ENCODE measurements around the gene CCDC28A. TPM values are rescaled to one million over a fixed set of nuclear protein-coding genes. Genes with fewer than 3 reads are reported as not detected.

CCDC28A gene
- total RNA-seq, 4 donors from 2014 or later = 4.6 to 8.4 (median 5.6) TPM

GRCh38 chr6:138837246-138837645 is 63.7 kb downstream of the CCDC28A start:
- ATAC-seq (no peak), DNase-seq (no peak)
- in situ Hi-C loops (cut with MboI; ENCODE audit: low sequenced_read_pairs in 4 of 4) (no loop called here), intact Hi-C loops (cut with DNase I; ENCODE audit: low total_unique reads) (no loop called here)
- H3K4me3 ChIP-seq = no peak overlapping the region
- TF ChIP-seq CTCF (IDR thresholded peaks at IDR 0.05 in 4 of 5, conservative IDR thresholded peaks at IDR 0.05 in 1 of 5) (no peak), POLR2A (IDR thresholded peaks at IDR 0.05) (no peak)
- H3K9me3 ChIP-seq = no peaks in the 10 kb centered on the region
- no peaks in the 10 kb centered on the region for H3K27me3 ChIP-seq
- no peaks in the 10 kb centered on the region for H3K4me1 ChIP-seq
- no peaks in the 10 kb centered on the region for H3K36me3 ChIP-seq
- no peak overlapping the region for H3K27ac ChIP-seq

Other genes starting within 250 kb of the CCDC28A start
- not detected for gene ECT2L, start 22.3 kb downstream of the CCDC28A start, total RNA-seq
- 10 to 100 TPM; 14.8 to 21.6 (median 17.4) TPM for gene REPS1, start 214.5 kb downstream of the CCDC28A start, total RNA-seq